Raji (cell line): ENCODE measurements around the gene SQSTM1.

Source experiments
- POLR2A ChIP-seq: IDR thresholded peaks from 2 replicates; pipeline ENCODE4 v1.6.1; 2011; ENCODE audit warnings: low read depth, low read length, control low read depth; ENCODE audit not compliant: insufficient read depth

Gene SQSTM1

DNA sequence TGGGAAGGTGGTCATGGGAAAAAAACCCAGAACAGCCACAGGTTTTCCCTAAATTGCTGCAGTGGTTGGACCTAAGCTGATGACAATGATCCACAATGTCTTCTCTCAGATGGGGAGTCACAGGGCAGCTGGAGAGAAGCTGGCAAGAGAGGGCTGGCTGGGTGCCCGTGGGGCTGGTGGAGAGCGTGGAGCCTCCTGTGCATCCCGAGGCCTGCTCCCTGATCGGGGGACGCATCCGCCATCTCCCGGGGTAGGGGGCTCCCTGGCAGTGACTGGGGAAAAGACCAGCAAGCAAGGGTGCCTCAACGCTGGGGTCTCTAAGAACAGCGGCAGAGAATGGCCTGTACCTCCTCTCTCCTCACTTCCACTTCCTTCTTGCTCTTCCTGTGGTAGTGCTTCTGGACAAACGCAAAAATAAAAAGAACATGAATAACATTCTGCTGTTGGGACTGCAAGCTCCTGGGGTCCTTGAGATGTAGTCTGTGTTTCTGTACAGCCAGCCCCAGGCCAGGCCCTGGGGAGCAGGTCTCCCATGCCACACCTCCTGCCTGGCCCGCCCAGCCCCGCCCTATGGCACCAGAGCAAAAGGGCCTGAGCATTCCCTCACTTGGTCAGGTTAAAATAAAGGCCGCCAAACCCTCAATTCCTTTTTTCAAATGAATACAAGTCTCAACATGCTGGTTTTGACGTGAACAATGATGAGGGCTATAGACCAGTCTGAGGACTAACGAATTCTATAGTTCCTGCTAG, 45.0 kb downstream of the SQSTM1 start:
- TF ChIP-seq POLR2A = no peak

- TF ChIP-seq POLR2A = no peak
Measured at GRCh38 chr5:179866241-179867078, 45.8 kb downstream of the SQSTM1 start.

GRCh38 chr5:179867079-179867465, 46.4 kb downstream of the SQSTM1 start:
- no peak for TF ChIP-seq POLR2A

GRCh38 chr5:179867476-179867875, 46.8 kb downstream of the SQSTM1 start:
- no peak for TF ChIP-seq POLR2A

DNA sequence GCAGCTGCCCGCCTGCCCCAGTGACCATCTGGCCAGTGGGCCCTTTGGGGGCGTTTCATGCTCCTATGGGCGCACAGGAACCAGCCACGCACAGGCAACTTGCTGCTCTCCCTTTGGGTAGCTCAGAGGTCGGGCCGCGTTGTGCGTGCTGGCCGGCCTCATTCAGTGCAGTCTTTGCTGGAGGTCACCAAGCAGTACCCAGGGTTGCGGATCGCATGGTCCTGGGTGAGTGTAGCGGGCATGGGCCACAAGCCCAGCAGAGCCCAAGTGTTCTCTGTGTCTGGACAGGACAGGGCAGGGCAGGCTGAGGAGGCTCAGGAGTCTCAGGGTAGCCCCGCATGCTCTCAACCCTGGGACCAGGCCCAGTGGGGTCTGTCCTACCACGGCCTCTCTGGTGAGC, 47.8 kb downstream of the SQSTM1 start:
- no peak for TF ChIP-seq POLR2A

DNA sequence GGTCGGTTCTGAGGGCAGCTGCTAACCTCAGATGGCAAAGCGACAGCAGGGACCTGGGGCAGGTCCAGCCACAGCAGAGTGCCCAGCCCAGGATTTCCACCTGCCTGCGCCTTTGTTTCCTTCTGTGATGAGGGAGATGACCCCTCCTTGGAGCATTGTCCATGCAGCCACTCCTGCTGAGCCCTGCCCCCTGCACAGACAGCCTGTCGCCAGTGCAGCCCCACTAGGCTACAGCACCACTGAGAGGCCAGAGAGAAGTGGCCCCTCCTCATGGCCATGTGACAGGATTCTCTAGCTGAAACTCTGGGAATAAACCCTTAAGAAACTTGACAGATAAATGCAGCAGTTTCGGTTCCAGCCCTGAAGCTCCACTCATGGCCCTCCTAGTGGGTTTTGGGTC, 48.4 kb downstream of the SQSTM1 start:
- no peak for TF ChIP-seq POLR2A

DNA sequence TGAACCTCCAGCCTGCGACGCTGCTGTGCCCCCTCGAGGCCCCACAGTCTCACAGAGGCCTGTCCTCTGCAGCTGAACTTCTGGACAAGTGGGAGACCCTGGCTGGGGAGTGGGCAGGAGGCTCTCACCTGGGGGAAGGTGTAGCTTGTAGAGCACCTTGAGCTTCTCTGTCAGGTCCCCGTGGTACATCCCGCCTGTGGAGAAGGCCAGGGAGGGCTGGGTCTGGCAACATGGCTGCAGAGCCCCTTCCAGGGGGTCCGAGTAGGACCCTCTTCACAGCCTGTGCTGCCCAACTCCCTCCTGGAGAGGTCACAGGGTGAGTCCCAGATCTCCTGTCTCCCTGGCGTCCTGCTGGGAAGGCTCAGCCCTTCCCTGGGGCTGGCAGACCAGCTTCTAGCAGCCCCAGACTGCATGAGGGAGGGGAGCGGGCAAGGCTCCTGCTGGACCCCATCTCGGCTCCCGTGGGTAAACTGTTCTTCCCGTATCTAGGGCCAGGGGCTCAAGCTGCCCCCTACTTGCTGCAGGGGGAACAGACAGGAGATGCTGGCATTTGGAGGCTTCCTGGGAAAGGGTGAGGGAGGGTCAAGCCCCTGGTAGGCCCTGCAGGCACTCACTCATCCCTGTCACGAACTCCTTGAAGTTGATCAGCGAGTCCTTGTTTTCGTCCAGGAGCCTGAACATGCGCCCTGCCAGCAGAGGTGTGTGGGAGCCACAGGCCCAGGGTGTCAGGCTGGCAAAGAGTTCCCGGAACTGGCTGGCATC, 49.1 kb downstream of the SQSTM1 start:
- TF ChIP-seq POLR2A = no peak

- no peak for TF ChIP-seq POLR2A
Measured at GRCh38 chr5:179870403-179870903, 49.7 kb downstream of the SQSTM1 start.

DNA sequence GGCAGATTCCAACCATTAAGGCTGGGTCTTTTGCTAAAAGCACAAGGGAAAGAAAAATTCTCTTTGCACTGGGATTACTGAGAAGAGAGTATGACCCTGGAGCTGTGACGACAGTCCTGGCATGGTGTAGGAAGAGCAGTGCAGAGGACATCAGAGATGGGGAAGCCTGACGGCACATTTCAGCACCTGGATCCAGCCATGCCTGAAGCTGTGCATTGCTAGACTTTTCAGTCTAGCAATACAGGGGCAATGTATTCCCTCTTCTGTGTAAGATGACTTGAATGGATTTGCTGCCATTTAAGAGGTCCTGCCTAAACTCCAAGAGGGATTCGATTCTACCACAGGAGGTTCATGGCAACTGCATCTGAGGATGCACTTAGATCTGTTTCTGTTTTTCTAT, 50.2 kb downstream of the SQSTM1 start:
- no peak for TF ChIP-seq POLR2A

GRCh38 chr5:179872055-179872827, 51.5 kb downstream of the SQSTM1 start:
- TF ChIP-seq POLR2A = no peak

- TF ChIP-seq POLR2A = no peak
Measured at GRCh38 chr5:179872828-179873575, 52.3 kb downstream of the SQSTM1 start.

DNA sequence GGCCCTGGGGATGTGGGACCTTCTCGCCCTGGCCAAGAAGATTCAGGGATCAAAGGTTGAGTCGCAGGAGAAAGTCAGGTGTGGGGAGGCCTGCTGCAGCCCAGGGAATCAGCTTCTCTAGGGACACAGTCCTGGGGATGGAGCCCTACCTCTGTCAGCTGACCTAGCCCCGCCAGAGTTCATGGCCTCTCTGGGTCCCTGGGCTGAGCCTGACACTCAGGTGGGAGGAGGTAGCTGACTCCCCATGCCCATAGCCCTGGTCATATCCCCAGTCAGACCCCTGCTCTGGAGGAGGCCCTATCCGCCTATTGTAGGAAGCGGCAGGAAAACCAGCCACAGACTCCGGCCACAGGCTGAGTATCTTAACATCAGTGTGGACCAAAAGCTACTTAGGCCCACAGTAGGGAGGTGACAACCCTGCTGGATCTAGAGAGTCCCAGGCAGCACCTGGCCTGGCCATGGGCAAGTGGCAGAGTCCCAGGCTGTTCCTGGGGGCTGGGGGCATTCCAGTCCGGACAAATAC, 52.9 kb downstream of the SQSTM1 start:
- no peak for TF ChIP-seq POLR2A

DNA sequence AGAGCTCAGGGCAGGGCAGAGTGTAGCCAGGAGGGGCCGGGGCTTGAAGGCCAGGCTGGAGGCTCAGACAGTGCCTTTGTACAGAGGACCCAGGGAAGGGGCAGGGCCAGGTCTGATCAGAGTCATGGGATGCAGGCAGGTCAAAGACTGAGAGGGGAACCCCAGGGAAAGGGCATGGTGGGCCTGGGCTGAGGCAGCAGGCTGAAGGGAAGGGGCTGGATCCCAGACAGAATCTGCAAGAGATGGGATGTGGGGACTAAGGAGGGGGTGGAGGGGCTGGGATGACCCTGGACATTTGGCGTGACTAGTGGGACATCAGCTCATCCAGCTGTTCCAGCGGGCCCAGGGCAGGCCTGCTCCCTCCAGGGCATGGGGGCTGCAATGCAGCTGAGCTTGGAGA, 53.4 kb downstream of the SQSTM1 start:
- TF ChIP-seq POLR2A = no peak

- no peak for TF ChIP-seq POLR2A
Measured at GRCh38 chr5:179874536-179875292, 54.0 kb downstream of the SQSTM1 start.
